OCI-LY7 (cell line): ENCODE measurements around the gene ZC3H8. TPM values are rescaled to one million over a fixed set of nuclear protein-coding genes. Genes with fewer than 3 reads are reported as not detected.

Source experiments
- BruUV-seq: library from RNA; stranded (reverse); fragments of 400-500 nt; replicated peaks from 2 replicates; lab custom pipeline; 2021; lab: Mats Ljungman, UMichigan
- CTCF ChIA-PET: fragments of 300-600 bp; sonication (Branson Sonifier 250); formaldehyde crosslinking; loops from one replicate; lab custom pipeline; 2022; ENCODE audit warnings: antibody characterized with exemption; ENCODE audit not compliant: unreplicated experiment; lab: Charles Lee
- POLR2A ChIA-PET: fragments of 300-600 bp; sonication (Branson Sonifier 250); formaldehyde crosslinking; loops from one replicate; lab custom pipeline; 2022; ENCODE audit warnings: antibody characterized with exemption; lab: Charles Lee
- DNase-seq: peaks from one replicate; pipeline ENCODE4 v3.0.0-alpha.2; 2015; ENCODE audit warnings: low spot score
- H2AFZ ChIP-seq: fragments of 200-600 bp; sonication (generic), shearing (Covaris generic); 2 replicates; pipeline ENCODE4 v1.6.1; 2014; ENCODE audit warnings: mild to moderate bottlenecking, antibody characterized with exemption, low read length, moderate library complexity
- H3K27ac ChIP-seq: fragments of 200-600 bp; sonication (generic); 2 replicates; pipeline ENCODE4 v1.5.1; 2014; ENCODE audit warnings: mixed run types, low read depth, mild to moderate bottlenecking, moderate library complexity, low read length, inconsistent platforms; ENCODE audit not compliant: poor library complexity, severe bottlenecking
- H3K36me3 ChIP-seq: fragments of 200-600 bp; sonication (generic); 2 replicates; pipeline ENCODE4 v1.6.1; 2014; ENCODE audit warnings: mild to moderate bottlenecking, antibody characterized with exemption, low read length, moderate library complexity, mixed read lengths; ENCODE audit not compliant: insufficient read depth
- H3K4me1 ChIP-seq: fragments of 200-600 bp; sonication (generic); 2 replicates; pipeline ENCODE4 v1.5.1; 2014; ENCODE audit warnings: mild to moderate bottlenecking, low read length; ENCODE audit not compliant: insufficient read depth, poor library complexity, severe bottlenecking
- H3K4me2 ChIP-seq: fragments of 200-600 bp; sonication (generic); 2 replicates; pipeline ENCODE4 v1.6.1; 2014; ENCODE audit warnings: mild to moderate bottlenecking, low read length
- H3K4me3 ChIP-seq: fragments of 200-600 bp; sonication (generic); 2 replicates; pipeline ENCODE4 v1.5.1; 2014; ENCODE audit warnings: mild to moderate bottlenecking, low read depth, low read length; ENCODE audit not compliant: poor library complexity, severe bottlenecking
- H3K79me2 ChIP-seq: fragments of 200-600 bp; sonication (generic); 2 replicates; pipeline ENCODE4 v1.6.1; 2016; ENCODE audit warnings: low read depth, mild to moderate bottlenecking, low read length, moderate library complexity, mixed read lengths; ENCODE audit not compliant: insufficient read depth
- H3K9me2 ChIP-seq: fragments of 200-600 bp; sonication (generic); 2 replicates; pipeline ENCODE4 v1.6.1; 2016; ENCODE audit warnings: mild to moderate bottlenecking, low read length, mixed read lengths; ENCODE audit not compliant: insufficient read depth
- H3K9me3 ChIP-seq: fragments of 200-600 bp; sonication (generic); 2 replicates; pipeline ENCODE4 v1.6.1; 2014; ENCODE audit warnings: mild to moderate bottlenecking, mixed run types, low read length, mixed read lengths
- H4K20me1 ChIP-seq: fragments of 200-600 bp; sonication (generic); 2 replicates; pipeline ENCODE4 v1.6.1; 2014; ENCODE audit warnings: mild to moderate bottlenecking, antibody characterized with exemption, low read length, moderate library complexity, mixed read lengths; ENCODE audit not compliant: insufficient read depth
- CTCF ChIP-seq: fragments of 200-600 bp; sonication (generic); conservative IDR thresholded peaks from 2 replicates; pipeline ENCODE4 v1.5.1; 2014; ENCODE audit warnings: mild to moderate bottlenecking, antibody characterized with exemption, low read length, moderate library complexity, mixed read lengths
- EZH2phosphoT487 ChIP-seq: fragments of 200-600 bp; sonication (generic); IDR thresholded peaks from 2 replicates; pipeline ENCODE4 v1.6.1; 2018; ENCODE audit warnings: low read depth, borderline replicate concordance, mild to moderate bottlenecking, mixed run types, antibody characterized with exemption, low read length, moderate library complexity, mixed read lengths
- intact Hi-C: fragments of 100-400 bp; cut with micrococcal nuclease; formaldehyde crosslinking; loops from one replicate; pipeline ENCODE4 v1.10.0; 2022; ENCODE audit not compliant: unreplicated experiment
- total RNA-seq, 2 experiments: library from RNA; depleted of rRNA in 1 of 2; stranded (reverse); fragments of >200 nt in 1 of 2; shearing (Covaris generic) in 1 of 2; gene quantifications; 2 replicates each; pipeline ENCODE4 v1.2.3, GENCODE V29; 2014 to 2022

Gene ZC3H8
- total RNA-seq, 2 experiments from 2014 or later, result 15.0 to 23.8 TPM

GRCh38 chr2:112301973-112302372 lies 47.1 kb upstream of the ZC3H8 start:
- Histone ChIP-seq H3K9me2 (no peaks in the 10 kb centered on the region), H3K79me2 (no peaks in the 10 kb centered on the region), H3K9me3 (no peaks in the 10 kb centered on the region), H3K4me3 (no peak overlapping the region), H3K4me1 (no peaks in the 10 kb centered on the region), H4K20me1 (no peaks in the 10 kb centered on the region), H3K27ac (no peak overlapping the region), H3K4me2 (no peak overlapping the region), H2AFZ (no peak overlapping the region), H3K36me3 (no peaks in the 10 kb centered on the region)
- no peak for DNase-seq
- TF ChIP-seq CTCF (no peak), EZH2phosphoT487 (no peak)
- CTCF ChIA-PET, result no interaction called here
- no TSS peak for BruUV-seq
- intact Hi-C loops, result no loop called here
- POLR2A ChIA-PET, result interaction anchor here (0.7 kb wide), 1 partner anchor 375 kb away, joined by 3 read pairs; no protein-coding TSS in a partner anchor

DNA sequence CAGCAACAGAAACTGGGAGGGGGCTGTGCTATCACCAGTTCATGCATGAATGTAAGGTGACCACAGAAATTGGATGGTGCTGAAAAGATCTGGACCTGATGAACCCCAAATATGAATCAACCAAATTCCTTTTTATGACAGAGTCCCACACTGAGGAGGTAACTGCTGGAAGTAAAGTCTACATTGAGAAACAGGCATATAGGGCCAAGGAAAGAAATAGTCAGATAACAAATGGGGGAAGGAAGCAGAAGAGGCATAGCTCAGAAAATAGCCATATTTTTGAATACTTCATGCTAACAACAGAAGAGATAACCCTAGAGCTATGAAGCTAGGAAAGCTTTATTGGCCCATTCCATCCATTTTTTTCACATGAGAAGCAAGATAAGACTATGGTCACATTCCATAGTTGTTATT lies 46.3 kb upstream of the ZC3H8 start:
- no peaks in the 10 kb centered on the region for H3K9me3 ChIP-seq
- H3K79me2 ChIP-seq, result no peaks in the 10 kb centered on the region
- H2AFZ ChIP-seq, result no peak overlapping the region
- CTCF ChIA-PET, result no interaction called here
- H3K4me3 ChIP-seq, result no peak overlapping the region
- POLR2A ChIA-PET, result no interaction called here
- no peaks in the 10 kb centered on the region for H4K20me1 ChIP-seq
- no peaks in the 10 kb centered on the region for H3K36me3 ChIP-seq
- BruUV-seq, result no TSS peak
- H3K9me2 ChIP-seq, result no peaks in the 10 kb centered on the region
- TF ChIP-seq CTCF, result no peak
- no peak for TF ChIP-seq EZH2phosphoT487
- intact Hi-C loops, result no loop called here
- H3K27ac ChIP-seq, result no peak overlapping the region
- DNase-seq, result no peak
- no peaks in the 10 kb centered on the region for H3K4me1 ChIP-seq
- H3K4me2 ChIP-seq, result no peak overlapping the region

- TF ChIP-seq EZH2phosphoT487, result no peak
- TF ChIP-seq CTCF, result no peak
- BruUV-seq, result no TSS peak
- intact Hi-C loops, result no loop called here
- H3K4me2 ChIP-seq, result no peak overlapping the region
- no peaks in the 10 kb centered on the region for H3K36me3 ChIP-seq
- CTCF ChIA-PET, result no interaction called here
- no peaks in the 10 kb centered on the region for H4K20me1 ChIP-seq
- no peak overlapping the region for H3K27ac ChIP-seq
- H3K4me1 ChIP-seq, result no peaks in the 10 kb centered on the region
- H3K79me2 ChIP-seq, result no peaks in the 10 kb centered on the region
- DNase-seq, result no peak
- H3K9me3 ChIP-seq, result no peaks in the 10 kb centered on the region
- no peak overlapping the region for H2AFZ ChIP-seq
- POLR2A ChIA-PET, result no interaction called here
- H3K4me3 ChIP-seq, result no peak overlapping the region
- H3K9me2 ChIP-seq, result no peaks in the 10 kb centered on the region
Measured at GRCh38 chr2:112296407-112296806, 41.6 kb upstream of the ZC3H8 start.
